ENCODE measurements around the gene LGALS7. TPM values are rescaled to one million over a fixed set of nuclear protein-coding genes. Genes with fewer than 3 reads are reported as not detected.
A peak's percentile ranks its signal among the peaks of the same experiment; 100 is the strongest.

The LGALS7 gene
- total RNA-seq, 1 experiment from 2014 or later = not detected

DNA sequence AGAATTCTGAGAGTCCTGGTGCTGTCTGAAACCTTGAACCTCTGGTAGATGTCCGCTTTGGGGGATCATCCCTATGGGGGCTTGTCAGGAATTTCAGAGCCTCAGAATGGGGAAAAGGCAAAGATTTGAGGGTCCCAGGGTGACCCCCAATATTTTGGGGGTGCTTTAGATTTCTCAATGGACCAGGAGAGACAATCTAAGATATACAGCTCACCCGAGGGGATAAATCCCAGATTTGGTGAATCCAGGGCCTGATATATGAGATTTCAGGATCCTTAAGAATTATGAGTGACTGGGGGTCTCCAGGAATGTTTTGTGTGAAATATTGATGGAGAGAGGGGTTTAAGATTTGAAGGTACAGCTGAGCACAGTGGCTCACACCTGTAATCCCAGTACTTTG lies 32.4 kb downstream of the LGALS7 start:
- DNase-seq (ENCODE audit: low read depth) = no peak

DNA sequence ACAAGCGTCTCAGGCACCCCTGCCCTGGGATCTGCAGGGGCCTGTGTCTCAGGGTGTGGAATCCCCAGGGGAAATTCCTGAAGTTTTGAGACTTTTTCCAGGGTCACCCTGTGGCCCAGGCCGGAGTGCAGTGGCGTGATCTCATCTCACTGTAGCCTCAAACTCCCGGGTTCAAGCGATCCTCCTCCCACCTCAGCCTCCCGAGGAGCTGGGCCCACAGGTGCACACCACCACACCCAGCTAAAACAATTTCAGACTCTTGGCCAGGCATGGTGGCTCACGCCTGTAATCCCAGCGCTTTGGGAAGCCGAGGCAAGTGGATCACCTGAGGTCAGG lies 33.1 kb downstream of the LGALS7 start:
- no peak for DNase-seq (ENCODE audit: low read depth)

DNA sequence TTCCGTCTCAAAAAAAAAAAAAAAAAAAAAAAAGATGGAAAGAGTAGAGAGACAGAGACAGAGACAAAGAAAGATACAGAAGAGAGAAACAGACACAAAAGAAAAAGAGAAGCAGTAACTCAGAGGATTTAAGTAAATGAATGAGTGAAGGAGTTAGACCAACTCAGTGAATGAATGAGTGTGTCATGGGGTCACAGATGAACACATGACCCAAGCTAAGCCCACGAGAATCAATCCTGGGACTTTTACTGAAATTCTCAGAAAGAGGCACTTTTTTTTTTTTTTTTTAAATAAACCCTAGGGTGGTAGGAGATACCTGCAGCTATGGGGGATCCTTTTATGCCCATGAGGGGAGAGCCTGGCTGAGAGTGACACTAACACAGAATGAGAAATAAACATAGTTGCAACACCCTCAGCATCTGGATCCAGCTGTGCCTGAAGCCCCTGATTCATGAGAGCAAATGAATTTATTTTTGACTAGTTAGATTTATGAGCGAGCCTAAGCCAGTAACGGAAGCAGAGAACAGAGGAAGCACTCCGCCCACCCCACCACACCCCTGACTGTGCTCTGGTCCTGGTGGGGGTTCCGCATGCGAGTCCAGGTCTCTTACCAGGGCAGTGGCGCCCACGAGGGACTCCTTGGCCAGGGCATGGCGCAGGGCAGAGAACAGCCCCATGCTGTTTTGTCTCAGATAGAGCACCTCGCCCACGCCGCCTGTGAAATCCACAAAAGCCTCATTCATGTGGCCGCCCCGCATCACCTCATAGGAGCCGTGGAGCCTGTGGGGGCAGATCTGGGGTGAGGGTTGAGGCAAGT lies 33.7 kb downstream of the LGALS7 start:
- DNase-seq (ENCODE audit: low read depth) = no peak

DNA sequence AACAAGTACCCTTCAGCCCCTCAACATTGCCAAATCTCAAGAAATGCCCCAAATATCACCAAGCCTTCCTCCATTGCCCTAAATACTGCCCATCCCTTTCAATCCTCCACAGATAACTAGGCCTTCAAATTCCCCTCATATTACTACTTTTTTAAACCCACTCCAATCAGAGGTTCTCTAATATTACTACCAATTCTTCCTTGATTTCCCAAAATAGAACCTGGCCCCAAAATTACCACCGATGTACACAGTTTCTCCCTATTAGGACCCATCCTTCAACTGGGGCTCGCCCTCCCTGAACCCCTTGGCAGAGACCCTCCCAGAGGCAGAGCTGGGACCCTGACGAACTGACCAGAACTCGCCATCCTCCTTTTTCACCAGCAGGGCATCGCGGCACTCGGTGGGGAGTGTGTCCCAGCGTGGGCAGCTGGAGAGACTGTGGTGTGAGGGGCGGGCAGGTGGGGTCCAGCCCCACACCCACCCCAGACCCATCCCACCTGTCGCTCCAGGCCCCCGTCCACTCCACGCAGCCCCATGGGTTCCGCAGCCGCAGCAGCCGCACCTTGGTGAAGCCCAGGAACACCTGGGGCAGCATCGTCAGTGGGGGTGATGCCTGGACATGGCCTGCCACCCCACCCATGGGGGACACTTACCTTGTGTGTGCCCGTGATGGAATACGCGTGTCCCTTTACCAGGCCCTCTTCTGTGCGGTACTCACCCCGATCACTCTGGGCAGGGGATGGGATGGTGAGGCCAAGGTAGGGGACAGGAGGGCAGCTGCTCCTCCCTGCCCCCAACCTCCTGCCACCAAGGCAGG lies 35.2 kb downstream of the LGALS7 start:
- DNase-seq (ENCODE audit: low read depth) = no peak

DNA sequence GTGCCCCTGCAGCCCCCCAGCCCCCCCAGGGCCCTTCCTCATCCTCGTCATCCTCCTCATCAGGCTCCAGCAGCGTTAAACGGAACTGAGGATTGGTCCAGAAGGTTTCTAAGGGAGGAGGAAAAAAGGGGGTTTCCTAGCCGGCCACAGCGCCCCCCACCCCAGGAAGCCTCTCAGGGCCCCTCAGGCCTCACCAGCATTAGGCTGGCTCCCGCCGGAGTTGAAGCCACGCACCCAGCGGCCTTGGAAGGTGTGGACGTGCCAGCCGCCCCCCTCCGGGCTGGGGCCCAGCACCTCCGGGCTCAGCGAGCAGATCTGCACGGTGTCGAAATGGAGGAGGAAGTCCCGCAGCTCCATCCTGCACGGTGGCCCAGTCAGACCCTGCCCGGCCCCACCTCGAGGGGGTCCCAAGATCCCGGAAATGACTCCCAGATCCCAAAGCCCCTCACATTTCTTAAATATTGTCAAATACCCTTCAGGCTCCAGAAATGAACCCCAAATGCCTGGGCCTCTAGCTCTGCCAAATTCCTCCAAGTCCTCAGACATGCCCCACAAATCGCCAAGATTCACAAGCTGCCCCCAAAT lies 35.9 kb downstream of the LGALS7 start:
- no peak for DNase-seq (ENCODE audit: low read depth)

DNA sequence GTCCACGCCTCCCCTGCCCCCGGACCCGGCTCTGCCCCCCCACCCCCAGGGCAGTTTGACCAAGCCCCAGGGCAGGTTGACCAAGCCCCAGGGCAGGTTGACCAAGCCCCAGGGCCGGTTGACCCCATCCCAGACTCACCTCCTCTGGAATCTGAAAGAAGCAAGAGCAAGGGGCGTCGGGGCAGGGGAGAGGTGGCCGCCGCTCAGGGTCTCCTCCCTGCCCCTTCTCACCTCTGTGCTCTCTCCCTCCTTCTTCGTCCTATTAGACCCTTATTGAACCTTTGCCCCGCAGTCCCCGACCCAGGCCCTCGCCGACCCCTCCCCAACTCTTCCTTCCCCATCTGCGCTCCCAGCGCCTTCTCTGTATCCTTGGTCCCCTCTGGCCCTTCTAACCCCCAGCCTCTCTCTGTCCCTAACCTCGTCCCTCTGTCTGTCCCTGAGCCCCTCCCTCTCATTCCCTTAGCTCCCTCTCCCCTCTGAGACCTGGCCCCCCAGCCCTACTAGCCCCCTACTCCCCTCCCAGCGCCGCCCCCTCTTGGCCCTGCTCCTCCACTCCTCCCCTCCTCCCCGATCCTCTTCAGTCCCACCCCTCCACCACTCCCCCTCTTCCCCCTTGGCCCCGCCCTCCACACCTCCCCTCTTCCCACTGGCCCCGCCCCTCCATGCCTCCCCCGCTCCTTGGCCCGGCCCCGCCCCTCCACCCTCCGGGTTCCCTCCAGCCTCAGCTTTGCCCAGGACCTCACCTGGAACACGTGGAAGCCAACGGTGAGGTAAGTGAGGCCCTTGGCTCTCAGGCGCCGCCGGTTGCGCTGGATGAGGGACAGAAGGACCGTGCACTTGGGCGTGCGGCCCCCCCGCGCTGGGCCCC lies 36.7 kb downstream of the LGALS7 start:
- DNase-seq (ENCODE audit: low read depth) = no peak

DNA sequence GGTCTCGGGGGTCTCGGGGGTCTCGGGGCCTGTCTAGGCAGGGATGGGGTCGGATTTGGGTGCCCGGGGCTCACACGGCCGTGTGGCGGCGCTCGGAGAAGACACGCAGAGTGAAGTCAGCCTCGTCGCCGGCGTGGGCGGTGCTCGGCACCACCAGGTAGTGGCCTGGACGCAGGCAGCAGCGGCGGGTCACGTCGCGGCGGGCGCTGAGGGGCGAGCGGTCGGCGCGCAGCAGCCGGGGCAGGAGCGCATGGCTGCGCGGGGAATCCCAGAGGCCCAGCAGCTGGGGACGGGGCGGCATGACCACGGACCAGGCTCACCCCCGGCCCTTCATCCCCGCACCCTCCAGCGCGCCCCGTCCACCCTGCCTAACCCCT lies 37.3 kb downstream of the LGALS7 start:
- peak; percentile 41 for DNase-seq (ENCODE audit: low read depth)

DNA sequence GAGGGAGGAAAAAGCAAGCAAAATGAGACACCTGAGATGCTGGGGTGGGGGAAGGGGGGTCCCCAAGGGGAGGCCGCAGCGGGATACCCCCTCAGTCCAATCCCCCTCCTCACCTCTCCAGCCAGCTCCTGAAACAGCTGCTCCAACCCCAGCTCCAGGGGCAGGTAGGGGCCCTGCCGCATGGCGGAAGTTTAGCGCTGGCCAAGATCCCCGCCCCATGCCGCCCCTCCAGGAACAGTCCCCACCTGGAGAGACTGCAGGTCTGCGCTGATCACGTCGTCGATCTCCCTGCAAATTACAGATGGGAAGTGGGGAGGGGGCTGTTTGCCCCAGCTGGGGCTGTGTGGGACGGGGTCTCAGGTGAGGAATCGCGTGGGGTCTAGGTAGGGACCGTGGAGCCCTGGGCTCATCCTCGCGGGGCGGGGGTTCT lies 38.0 kb downstream of the LGALS7 start:
- DNase-seq (ENCODE audit: low read depth) = no peak

DNA sequence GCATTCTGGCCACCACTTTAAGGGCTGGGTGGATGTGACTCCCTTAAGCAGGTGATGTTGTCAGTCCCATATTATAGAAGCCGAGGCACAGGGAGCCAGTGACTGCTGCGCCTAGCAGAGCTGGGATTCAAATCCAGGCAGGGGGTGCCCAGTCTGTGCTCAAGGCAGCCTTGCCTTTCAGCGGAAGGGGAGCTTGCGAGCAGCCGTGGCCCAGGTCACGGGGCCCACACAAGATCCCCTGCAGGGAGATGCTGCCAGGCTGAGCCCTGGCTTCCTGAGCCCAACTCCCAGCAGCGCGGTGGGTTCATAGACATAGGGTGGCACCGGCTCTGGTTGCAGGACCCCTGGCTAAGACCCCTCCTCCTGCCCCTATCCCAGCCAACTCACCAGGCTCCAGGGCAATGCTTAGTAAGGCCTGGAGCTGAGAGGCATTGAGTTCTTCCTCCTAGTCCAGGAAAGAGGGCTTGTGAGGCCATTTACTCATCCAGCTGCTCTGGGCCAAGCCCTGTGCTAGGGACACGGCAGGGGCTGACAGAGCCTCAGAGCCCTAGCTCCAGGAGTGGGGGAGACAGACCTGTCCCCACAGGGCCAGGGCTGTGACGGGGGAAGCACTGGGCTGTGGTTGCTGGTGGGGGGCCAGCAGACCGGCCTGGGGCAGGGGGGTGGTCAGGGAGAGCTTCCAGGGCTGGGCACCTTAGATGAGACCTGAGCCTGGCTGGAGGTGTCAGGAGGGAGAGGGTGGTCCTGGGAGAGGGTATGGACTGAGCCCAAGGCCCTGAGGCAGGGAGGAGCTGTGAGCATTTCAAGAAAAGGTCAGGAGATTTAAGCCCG lies 38.7 kb downstream of the LGALS7 start:
- DNase-seq (ENCODE audit: low read depth) = peak; percentile 83

DNA sequence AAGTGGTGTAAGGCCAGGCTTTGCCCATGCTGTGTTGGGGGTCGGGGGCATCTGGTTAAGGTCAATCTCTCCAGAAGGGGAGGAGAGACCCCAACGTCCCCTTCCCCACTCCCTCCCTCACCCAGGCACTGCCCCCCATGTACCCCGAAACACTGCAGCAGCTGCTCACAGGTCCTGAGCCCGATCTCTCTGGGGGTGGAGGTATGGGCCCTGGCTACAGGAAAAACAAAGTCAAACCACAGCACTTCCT lies 39.2 kb downstream of the LGALS7 start:
- no peak for DNase-seq (ENCODE audit: low read depth)

DNA sequence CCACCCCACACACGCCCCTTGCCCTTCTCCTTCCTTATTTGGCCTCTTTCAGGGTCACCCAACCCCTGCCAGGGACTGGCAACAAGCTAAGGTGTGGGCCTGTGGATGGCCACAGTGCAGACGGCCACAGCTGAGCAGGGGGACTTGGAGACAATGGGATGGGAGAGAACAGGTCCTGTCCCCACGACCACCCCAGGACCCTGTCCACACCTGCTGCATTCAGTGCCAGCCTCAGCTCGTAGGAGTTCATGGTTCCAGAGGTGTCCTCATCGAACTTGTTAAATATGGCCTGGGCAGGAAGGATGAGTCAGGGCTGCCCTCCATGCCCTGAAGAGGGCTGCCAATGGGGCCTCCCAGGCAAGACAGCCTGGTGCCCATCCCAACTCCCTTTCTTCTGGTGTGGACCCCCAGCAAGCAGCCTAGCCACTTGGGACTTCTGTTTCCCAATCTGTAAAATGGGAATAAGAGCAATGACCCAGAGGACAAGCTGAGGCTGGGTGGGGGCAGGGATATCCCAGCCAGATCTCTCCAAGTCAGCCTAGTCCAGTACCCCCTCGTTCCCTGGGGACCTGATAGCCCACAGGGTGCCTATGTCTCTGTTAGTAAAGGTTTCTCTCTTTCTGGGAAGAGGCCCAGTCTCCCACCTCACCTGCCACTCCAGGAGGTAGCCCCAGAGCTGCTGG lies 39.7 kb downstream of the LGALS7 start:
- peak; percentile 55 for DNase-seq (ENCODE audit: low read depth)

DNA sequence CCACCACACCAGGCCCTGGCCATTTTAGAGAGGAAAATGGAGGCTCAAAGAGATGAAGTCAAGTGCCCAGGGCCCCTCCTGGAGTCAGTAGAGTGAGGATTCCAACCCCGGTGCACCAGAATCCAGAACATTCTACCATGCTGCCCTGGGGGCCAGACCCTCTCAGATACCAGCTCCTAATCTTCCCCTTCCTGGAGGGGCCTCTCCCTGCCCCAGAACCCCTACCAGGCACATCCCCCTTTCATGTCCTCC lies 40.1 kb downstream of the LGALS7 start:
- no peak for DNase-seq (ENCODE audit: low read depth)

DNA sequence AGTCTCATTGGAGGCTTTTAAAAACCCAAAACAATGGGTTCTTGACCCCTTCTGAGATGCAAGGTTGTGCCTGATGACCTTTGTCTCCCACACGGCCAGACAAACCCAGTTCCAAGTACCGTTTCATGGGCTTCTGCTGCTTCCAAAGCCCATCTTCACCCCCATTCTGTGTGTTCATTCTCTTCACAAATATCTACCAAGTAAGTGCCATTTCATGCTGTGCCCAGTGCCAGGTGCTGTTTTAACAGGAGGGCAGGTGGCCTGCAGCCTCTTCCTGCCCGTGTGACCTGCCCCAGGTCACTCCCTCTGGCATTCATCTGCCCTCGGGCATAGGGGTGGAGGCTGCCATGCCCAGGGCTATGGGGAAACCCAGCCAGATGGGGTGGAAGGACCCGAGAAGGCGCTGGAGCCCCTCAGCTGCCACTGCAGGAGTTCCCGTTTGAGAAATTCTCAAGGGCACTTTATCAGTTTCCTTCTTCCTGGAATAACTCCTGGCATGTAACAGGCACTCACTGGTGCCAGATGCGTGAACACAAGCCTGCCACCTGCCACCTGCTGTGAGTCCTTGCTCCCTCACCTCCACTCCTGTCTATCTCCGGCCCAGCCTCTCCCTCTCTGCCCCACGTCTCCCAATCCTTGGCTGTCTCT lies 41.5 kb downstream of the LGALS7 start:
- no peak for DNase-seq (ENCODE audit: low read depth)

DNA sequence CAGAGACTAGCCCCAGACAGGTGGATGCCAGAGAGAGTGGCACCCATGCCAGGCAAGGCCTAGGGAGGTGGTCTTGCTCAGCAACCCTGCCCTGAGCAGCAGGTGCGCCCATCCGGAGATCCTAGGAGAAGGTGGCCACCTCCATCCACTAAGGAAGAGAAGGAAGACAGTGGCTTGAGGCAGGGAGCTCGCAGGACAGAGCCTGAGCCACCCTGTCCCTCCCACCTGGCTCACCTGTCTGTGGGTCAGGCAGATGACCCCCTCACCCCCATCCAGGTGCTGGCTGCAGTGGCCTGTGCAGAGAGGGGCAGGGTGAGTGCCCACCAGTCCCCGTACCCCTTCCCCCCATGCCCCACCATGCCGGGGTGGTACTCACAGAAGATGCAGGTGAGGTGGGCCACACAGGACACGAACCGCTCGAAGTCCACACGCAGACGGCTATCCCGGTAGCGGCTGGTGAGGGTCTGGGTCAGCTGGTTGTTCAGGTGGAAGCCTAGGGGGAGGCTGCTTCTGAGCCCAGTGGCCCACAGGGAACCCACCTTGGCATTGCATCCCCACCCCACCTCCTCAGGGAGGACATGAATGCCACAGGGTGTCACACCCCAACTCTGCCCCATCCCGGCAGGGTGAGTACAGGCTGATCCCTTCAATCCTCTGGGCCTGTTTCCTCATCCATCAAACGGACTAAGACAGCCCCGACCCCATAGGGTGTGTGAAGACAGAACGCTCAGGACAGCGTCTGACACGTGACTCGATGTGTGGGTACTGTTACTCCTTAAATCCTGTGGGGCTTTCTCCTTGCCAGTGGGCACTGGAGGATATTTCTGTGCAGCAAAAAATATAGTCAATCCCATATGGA lies 42.4 kb downstream of the LGALS7 start:
- no peak for DNase-seq (ENCODE audit: low read depth)

DNA sequence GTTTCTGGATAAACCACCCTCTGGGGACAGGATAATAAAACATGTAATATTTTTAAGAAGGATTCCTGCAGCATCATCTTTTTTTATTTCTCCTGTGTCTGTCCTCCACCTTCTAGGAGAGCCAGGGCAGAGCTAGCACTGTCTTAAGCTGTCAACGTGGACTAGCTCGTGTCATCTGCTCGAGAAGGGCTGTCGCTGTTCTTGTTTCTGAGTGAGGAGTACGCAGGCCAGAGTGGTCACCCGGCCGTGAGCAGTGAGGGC lies 42.9 kb downstream of the LGALS7 start:
- DNase-seq (ENCODE audit: low read depth) = no peak

DNA sequence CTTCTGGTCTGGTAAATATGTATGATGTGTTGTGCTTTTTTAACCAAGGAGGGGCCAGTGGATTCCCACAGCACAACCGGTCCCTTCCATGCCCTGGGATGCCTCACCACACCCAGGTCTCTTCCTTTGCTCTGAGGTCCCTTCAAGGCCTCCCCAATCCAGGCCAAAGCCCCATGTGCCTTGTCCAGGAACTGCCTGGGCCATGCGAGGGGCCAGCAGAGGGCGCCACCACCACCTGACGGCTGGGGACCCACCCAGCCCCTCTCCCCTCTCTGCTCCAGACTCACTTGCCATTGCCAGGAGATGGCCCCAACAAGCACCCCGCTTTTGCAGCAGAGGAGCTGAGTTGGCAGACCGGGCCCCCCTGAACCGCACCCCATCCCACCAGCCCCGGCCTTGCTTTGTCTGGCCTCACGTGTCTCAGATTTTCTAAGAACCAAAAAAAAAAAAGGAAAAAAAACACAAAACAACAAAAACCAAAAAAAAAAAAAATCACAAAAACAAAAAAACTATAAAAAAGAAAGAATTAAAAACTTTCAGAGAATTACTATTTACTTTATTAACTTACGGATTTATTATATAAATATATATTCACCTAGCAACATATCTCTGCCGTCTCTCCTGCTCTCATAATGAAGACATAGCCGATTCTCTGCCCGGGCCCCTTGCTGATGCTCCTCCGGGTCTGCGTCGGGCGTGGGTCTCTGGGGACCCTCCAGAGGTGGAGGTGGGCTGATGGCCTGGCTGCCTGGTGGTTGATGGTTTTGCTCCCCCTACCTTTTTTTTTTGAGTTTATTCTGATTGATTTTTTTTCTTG lies 43.5 kb downstream of the LGALS7 start:
- DNase-seq (ENCODE audit: low read depth) = peak; percentile 72

DNA sequence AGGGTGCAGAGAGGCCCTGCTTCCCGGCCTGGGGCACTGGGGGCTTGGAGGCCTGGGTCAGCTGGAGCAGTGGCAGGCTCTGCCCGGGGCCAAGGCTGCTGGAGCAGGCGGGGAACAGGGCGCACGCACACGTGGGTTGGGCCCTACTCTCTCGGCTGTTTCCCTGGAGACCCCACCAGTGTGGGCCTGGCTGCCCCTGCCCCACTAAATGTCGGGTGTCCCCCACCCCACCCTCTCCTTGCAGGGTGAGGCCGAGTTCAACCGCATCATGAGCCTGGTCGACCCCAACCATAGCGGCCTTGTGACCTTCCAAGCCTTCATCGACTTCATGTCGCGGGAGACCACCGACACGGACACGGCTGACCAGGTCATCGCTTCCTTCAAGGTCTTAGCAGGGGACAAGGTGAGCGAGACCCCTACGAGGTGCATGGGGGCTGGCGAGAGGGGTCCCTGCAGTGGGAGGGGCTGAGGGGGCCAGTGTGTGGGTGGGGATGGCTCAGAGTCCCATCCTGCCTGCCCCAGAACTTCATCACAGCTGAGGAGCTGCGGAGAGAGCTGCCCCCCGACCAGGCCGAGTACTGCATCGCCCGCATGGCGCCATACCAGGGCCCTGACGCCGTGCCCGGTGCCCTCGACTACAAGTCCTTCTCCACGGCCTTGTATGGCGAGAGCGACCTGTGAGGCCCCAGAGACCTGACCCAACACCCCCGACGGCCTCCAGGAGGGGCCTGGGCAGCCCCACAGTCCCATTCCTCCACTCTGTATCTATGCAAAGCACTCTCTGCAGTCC lies 44.4 kb downstream of the LGALS7 start:
- no peak for DNase-seq (ENCODE audit: low read depth)

Data from M059J (cell line).